ENCODE measurements around the gene DLGAP1. TPM values are rescaled to one million over a fixed set of nuclear protein-coding genes. Genes with fewer than 3 reads are reported as not detected.

The DLGAP1 gene
- total RNA-seq, 1 experiment from 2014 or later, result 23.2 TPM

DNA sequence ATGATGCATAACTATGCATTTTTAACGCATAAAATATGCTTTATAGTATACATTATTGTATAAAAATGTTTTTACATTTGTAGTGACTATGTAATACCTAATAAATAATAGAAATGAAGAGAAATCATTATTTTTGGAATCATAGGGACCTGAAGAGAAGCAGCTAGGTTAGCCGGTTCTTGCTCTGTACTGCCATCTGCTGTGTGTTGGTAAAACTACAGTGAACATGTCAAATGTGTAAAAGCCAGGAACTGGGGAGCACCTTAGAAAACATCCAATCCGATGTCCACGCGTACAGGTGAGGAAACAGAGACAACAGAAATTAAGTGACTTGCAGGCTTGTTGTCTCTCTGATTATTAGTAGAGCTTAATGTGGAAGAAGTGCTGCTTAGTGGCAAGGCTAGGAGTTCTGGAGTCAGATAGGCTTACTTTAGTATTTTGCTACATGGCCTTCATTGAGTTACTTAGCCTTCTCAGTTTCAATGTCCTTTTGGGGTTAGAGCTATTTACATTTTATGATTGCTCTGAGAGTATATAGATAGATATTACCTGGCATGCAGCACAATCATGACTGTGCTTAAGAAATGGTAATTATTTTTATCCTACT, 386.5 kb downstream of the DLGAP1 start:
- Histone ChIP-seq H4K20me1 (ENCODE audit: control insufficient read depth, insufficient read depth, insufficient read length) (no peaks in the 10 kb centered on the region), H4K8ac (replicated peaks; ENCODE audit: insufficient read length, low read depth, low read length) (no peak overlapping the region), H4K91ac (ENCODE audit: insufficient read length, low read depth, low read length) (no peak overlapping the region), H3K9me3 (ENCODE audit: control insufficient read depth, low read depth, low read length) (no peaks in the 10 kb centered on the region), H2AFZ (ENCODE audit: low read length) (no peak overlapping the region), H3K27me3 (ENCODE audit: insufficient read depth, low read length) (no peaks in the 10 kb centered on the region), H4K5ac (ENCODE audit: insufficient read length, low read depth, low read length) (no peak overlapping the region), H2BK5ac (ENCODE audit: insufficient read length, low read length) (no peak overlapping the region), H2AK5ac (ENCODE audit: insufficient read length, low read length) (no peak overlapping the region), H2BK20ac (ENCODE audit: low read depth, low read length, poor library complexity, severe bottlenecking) (no peak overlapping the region), H3K4me2 (ENCODE audit: insufficient read depth, insufficient read length, low read length) (no peak overlapping the region), H3K79me2 (ENCODE audit: insufficient read depth, low read length) (no peaks in the 10 kb centered on the region), H3K9ac (ENCODE audit: extremely low read depth, insufficient read length, low read length) (no peak overlapping the region), H2BK12ac (ENCODE audit: insufficient read length, low read depth, low read length) (no peak overlapping the region), H3K4ac (ENCODE audit: low read depth, low read length) (no peak overlapping the region), H3K18ac (ENCODE audit: insufficient read length, low read depth, low read length) (no peak overlapping the region), H3T11ph (ENCODE audit: low read length) (no peak overlapping the region), H3K56ac (ENCODE audit: insufficient read length, low read depth, low read length) (no peak overlapping the region), H3K27ac (ENCODE audit: insufficient read length, low read depth, low read length) (no peak overlapping the region), H2BK15ac (ENCODE audit: low read depth, low read length) (no peak overlapping the region), H3K4me1 (ENCODE audit: insufficient read depth, low read length) (no peaks in the 10 kb centered on the region), H3K79me1 (ENCODE audit: insufficient read depth, low read depth, low read length, poor library complexity, severe bottlenecking) (no peaks in the 10 kb centered on the region), H3K23ac (ENCODE audit: insufficient read length, low read depth, low read length) (no peak overlapping the region), H3K23me2 (ENCODE audit: insufficient read length, low read depth, low read length, poor library complexity, severe bottlenecking) (no peaks in the 10 kb centered on the region), H2BK120ac (ENCODE audit: low read depth, low read length, poor library complexity, severe bottlenecking) (no peak overlapping the region), H3K14ac (ENCODE audit: insufficient read depth, low read length) (no peak overlapping the region)
- Mint-ChIP-seq H3K27ac (no peak overlapping the region), H3K4me1 (peaks cover 10 to 17% of the 10 kb centered on the region in 2 experiments), H3K36me3 (ENCODE audit: insufficient read depth in 1 of 3, low read depth in 3 of 3) (peaks cover 40 to 55% (median 45%) of the 10 kb centered on the region in 3 experiments), H3K9me3 (peaks cover 43 to 49% of the 10 kb centered on the region in 2 experiments), H3K27me3 (ENCODE audit: low read depth) (no peaks in the 10 kb centered on the region), H3K4me3 (no peak overlapping the region)
- WGBS (ENCODE audit: extremely low coverage, insufficient read length, low lambda C conversion rate), result no CpG with 5 or more reads among the region's 5 CpGs
- peak; percentile 61 for DNase-seq
- TF ChIP-seq, protein P1, sequence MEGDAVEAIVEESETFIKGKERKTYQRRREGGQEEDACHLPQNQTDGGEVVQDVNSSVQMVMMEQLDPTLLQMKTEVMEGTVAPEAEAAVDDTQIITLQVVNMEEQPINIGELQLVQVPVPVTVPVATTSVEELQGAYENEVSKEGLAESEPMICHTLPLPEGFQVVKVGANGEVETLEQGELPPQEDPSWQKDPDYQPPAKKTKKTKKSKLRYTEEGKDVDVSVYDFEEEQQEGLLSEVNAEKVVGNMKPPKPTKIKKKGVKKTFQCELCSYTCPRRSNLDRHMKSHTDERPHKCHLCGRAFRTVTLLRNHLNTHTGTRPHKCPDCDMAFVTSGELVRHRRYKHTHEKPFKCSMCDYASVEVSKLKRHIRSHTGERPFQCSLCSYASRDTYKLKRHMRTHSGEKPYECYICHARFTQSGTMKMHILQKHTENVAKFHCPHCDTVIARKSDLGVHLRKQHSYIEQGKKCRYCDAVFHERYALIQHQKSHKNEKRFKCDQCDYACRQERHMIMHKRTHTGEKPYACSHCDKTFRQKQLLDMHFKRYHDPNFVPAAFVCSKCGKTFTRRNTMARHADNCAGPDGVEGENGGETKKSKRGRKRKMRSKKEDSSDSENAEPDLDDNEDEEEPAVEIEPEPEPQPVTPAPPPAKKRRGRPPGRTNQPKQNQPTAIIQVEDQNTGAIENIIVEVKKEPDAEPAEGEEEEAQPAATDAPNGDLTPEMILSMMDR (conservative IDR thresholded peaks at IDR 0.05), result peak; percentile 77
